ENCODE results near the gene SEL1L. TPM values are rescaled to one million over a fixed set of nuclear protein-coding genes. Genes with fewer than 3 reads are reported as not detected.

Gene SEL1L
- total RNA-seq, 3 donors from 2014 or later: 53.7 to 84.3 (median 65.9) TPM

GRCh38 chr14:81484120-81484519 lies 49.5 kb downstream of the SEL1L start:
- H3K27me3 ChIP-seq: no peaks in the 10 kb centered on the region
- H3K4me1 ChIP-seq: no peaks in the 10 kb centered on the region
- H3K36me3 ChIP-seq: no peaks in the 10 kb centered on the region
- intact Hi-C loops (cut with DNase I; ENCODE audit: low total_unique reads): no loop called here
- H3K9me3 ChIP-seq: no peaks in the 10 kb centered on the region
- H3K4me3 ChIP-seq: no peak overlapping the region
- TF ChIP-seq CTCF (IDR thresholded peaks at IDR 0.05) (no peak), POLR2AphosphoS5 (IDR thresholded peaks at IDR 0.05) (no peak), POLR2A (IDR thresholded peaks at IDR 0.05) (no peak)
- no peak overlapping the region for H3K27ac ChIP-seq
- no peak for DNase-seq (ENCODE audit: low spot score in 2 of 2)

GRCh38 chr14:81480741-81481140 lies 52.9 kb downstream of the SEL1L start:
- no peaks in the 10 kb centered on the region for H3K4me1 ChIP-seq
- no peaks in the 10 kb centered on the region for H3K27me3 ChIP-seq
- DNase-seq (ENCODE audit: low spot score in 2 of 2): no peak
- intact Hi-C loops (cut with DNase I; ENCODE audit: low total_unique reads): no loop called here
- H3K27ac ChIP-seq: no peak overlapping the region
- H3K4me3 ChIP-seq: no peak overlapping the region
- H3K36me3 ChIP-seq: no peaks in the 10 kb centered on the region
- H3K9me3 ChIP-seq: no peaks in the 10 kb centered on the region
- TF ChIP-seq POLR2AphosphoS5 (IDR thresholded peaks at IDR 0.05) (no peak), CTCF (IDR thresholded peaks at IDR 0.05) (no peak), POLR2A (IDR thresholded peaks at IDR 0.05) (no peak)

DNA sequence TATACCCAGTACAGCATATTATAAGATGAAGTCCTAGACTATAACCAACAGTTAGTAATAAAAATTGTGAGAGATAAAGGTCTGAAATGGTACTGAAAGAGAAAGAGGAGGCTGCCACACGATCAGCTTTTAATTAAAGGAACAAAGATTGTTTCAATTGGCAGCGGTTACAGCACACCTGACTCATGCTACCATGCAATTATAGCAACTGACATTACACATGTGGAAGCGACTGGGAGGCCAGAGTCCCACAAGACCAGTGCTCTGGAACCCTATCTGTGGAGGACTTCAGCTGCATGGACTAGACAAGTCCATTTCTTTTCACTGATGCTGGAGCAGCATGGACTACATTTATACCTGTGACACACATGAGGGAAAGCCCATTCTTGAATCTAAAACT lies 55.2 kb downstream of the SEL1L start:
- no peaks in the 10 kb centered on the region for H3K9me3 ChIP-seq
- H3K4me1 ChIP-seq: no peaks in the 10 kb centered on the region
- intact Hi-C loops (cut with DNase I; ENCODE audit: low total_unique reads): no loop called here
- H3K36me3 ChIP-seq: no peaks in the 10 kb centered on the region
- DNase-seq (ENCODE audit: low spot score in 2 of 2): no peak
- H3K27ac ChIP-seq: no peak overlapping the region
- no peaks in the 10 kb centered on the region for H3K27me3 ChIP-seq
- TF ChIP-seq POLR2A (IDR thresholded peaks at IDR 0.05) (no peak), CTCF (IDR thresholded peaks at IDR 0.05) (no peak), POLR2AphosphoS5 (IDR thresholded peaks at IDR 0.05) (no peak)
- H3K4me3 ChIP-seq: no peak overlapping the region

DNA sequence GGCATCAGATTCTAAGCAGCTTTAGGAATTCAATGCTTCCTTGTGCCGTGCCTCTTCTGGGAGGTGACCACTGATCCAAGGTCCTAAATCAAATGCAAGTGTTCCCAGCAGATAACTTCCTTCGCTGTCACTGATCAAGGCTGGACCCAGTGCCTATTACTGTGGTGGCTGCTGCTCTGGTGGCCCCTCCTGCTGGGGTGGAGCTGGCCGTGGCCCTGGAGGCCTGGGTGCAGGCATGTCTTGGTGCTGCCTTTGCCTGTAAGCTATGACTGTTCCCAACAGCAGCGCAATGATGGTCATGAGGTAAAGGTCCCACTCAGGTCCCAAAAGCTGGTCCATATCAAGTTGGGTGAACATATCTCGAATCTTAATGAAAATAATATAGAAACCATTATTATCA lies 56.8 kb downstream of the SEL1L start:
- Histone ChIP-seq H3K27me3 (no peaks in the 10 kb centered on the region), H3K27ac (no peak overlapping the region), H3K36me3 (no peaks in the 10 kb centered on the region), H3K9me3 (no peaks in the 10 kb centered on the region), H3K4me1 (no peaks in the 10 kb centered on the region), H3K4me3 (no peak overlapping the region)
- intact Hi-C loops (cut with DNase I; ENCODE audit: low total_unique reads): no loop called here
- TF ChIP-seq POLR2AphosphoS5 (IDR thresholded peaks at IDR 0.05) (no peak), CTCF (IDR thresholded peaks at IDR 0.05) (no peak), POLR2A (IDR thresholded peaks at IDR 0.05) (no peak)
- DNase-seq (ENCODE audit: low spot score in 2 of 2): no peak

- Histone ChIP-seq H3K4me1 (no peaks in the 10 kb centered on the region), H3K27me3 (no peaks in the 10 kb centered on the region), H3K27ac (peak overlapping the region in 1 of 2 donors; percentile 9), H3K9me3 (no peaks in the 10 kb centered on the region), H3K4me3 (no peak overlapping the region), H3K36me3 (no peaks in the 10 kb centered on the region)
- no peak for TF ChIP-seq POLR2A (IDR thresholded peaks at IDR 0.05)
- TF ChIP-seq POLR2AphosphoS5 (IDR thresholded peaks at IDR 0.05): no peak
- no peak for TF ChIP-seq CTCF (IDR thresholded peaks at IDR 0.05)
- no peak for DNase-seq (ENCODE audit: low spot score in 2 of 2)
- intact Hi-C loops (cut with DNase I; ENCODE audit: low total_unique reads): no loop called here
These were observed 58.8 kb downstream of the SEL1L start for GRCh38 chr14:81474685-81475324.
